HepG2 (cell line): ENCODE data around the gene CPA5. TPM values are rescaled to one million over a fixed set of nuclear protein-coding genes. Genes with fewer than 3 reads are reported as not detected.

ENCODE experiments used
- ATAC-seq: fragments of 200-7000 bp; cut with Tn5 transposase; 3 replicates; pipeline ENCODE4 v1.9.1; 2020; ENCODE audit warnings: mild to moderate bottlenecking, moderate library complexity
- BruUV-seq: library from RNA; stranded (reverse); fragments of 400-500 nt; replicated peaks from 2 replicates; lab custom pipeline; 2021; lab: Mats Ljungman, UMichigan
- CTCF ChIA-PET: fragments of 300-600 bp; formaldehyde crosslinking; extraction: SDS; loops from one replicate; lab custom pipeline; 2021; ENCODE audit warnings: low total read pairs, inconsistent platforms, low intra/inter-chr PET ratio; lab: Yijun Ruan, JAX
- POLR2A ChIA-PET: fragments of 350-600 bp; sonication (Branson Sonifier 250); formaldehyde crosslinking; loops from one replicate; lab custom pipeline; 2020; ENCODE audit warnings: antibody characterized with exemption, inconsistent platforms; lab: Yijun Ruan, JAX
- DNase-seq: peaks from one replicate; pipeline ENCODE4 v3.0.0-alpha.2; 2015; ENCODE audit warnings: low spot score
- FAIRE-seq: peaks from 3 replicates; lab custom pipeline; 2011; peaks lifted over from hg19 to GRCh38; lab: Jason Lieb, UNC
- H2AFZ ChIP-seq: one replicate; pipeline ENCODE4 v1.6.1; 2011; ENCODE audit warnings: low read length, inconsistent platforms
- H3K27ac ChIP-seq: fragments of 300-600 bp; 3 replicates; pipeline ENCODE4 v1.8.0; 2011; ENCODE audit warnings: mixed run types, mild to moderate bottlenecking, mixed read lengths, low read length, inconsistent platforms; ENCODE audit not compliant: insufficient read depth; ENCODE audit errors: extremely low read length
- H3K27me3 ChIP-seq, 2 experiments: fragments of 200-600 bp in 1 of 2; 2 replicates in 1 of 2; 3 replicates in 1 of 2; pipeline versions ENCODE4 v1.6.0 to v1.8.0; 2011; ENCODE audit warnings: low read length in 2 of 2, mild to moderate bottlenecking in 2 of 2, moderate library complexity in 2 of 2, inconsistent platforms in 1 of 2; ENCODE audit not compliant: insufficient read depth in 2 of 2, control insufficient read depth in 1 of 2
- H3K36me3 ChIP-seq, 2 experiments: fragments of 200-600 bp in 1 of 2; replicated peaks in 1 of 2; 2 replicates in 1 of 2; 3 replicates in 1 of 2; pipeline versions ENCODE4 v1.5.1 to v1.8.0; 2011; ENCODE audit warnings: low read length in 2 of 2, inconsistent platforms in 1 of 2; ENCODE audit not compliant: insufficient read depth in 2 of 2, control insufficient read depth in 1 of 2
- H3K4me1 ChIP-seq: 2 replicates; pipeline ENCODE4 v1.5.1; 2012; ENCODE audit warnings: low read length, inconsistent platforms; ENCODE audit not compliant: insufficient read depth
- H3K4me2 ChIP-seq: 2 replicates; pipeline ENCODE4 v1.6.0; 2011; ENCODE audit warnings: low read depth, low read length, inconsistent platforms
- H3K4me3 ChIP-seq, 3 experiments: fragments of 200-600 bp in 1 of 3; sonication (generic), shearing (Covaris generic) in 1 of 3; replicated peaks in 1 of 3; 2 replicates each; pipeline ENCODE4 v1.5.1; 2011 to 2016; ENCODE audit warnings: low read length in 3 of 3, inconsistent platforms in 2 of 3, low read depth in 2 of 3, mild to moderate bottlenecking in 2 of 3, control low read depth in 1 of 3, mixed read lengths in 1 of 3; ENCODE audit not compliant: insufficient read depth in 1 of 3
- H3K79me2 ChIP-seq: one replicate; pipeline ENCODE4 v1.6.1; 2011; ENCODE audit warnings: low read length, inconsistent platforms; ENCODE audit not compliant: insufficient read depth
- H3K9ac ChIP-seq: 2 replicates; pipeline ENCODE4 v1.6.0; 2011; ENCODE audit warnings: mild to moderate bottlenecking, low read depth, low read length, inconsistent platforms; ENCODE audit not compliant: insufficient read depth
- H3K9me3 ChIP-seq: 2 replicates; pipeline ENCODE4 v1.5.1; 2012; ENCODE audit warnings: mild to moderate bottlenecking, low read length
- H4K20me1 ChIP-seq: 2 replicates; pipeline ENCODE4 v1.6.0; 2011; ENCODE audit warnings: inconsistent platforms, mild to moderate bottlenecking, low read length, moderate library complexity; ENCODE audit not compliant: insufficient read depth
- CENPT ChIP-seq: sonication (generic); formaldehyde crosslinking; IDR thresholded peaks from 2 replicates; pipeline ENCODE4 v1.8.0; 2022; ENCODE audit warnings: low read depth, mild to moderate bottlenecking, moderate library complexity, missing genetic modification reagents
- HNRNPH1 ChIP-seq: fragments of 200-400 bp; formaldehyde crosslinking; optimal IDR thresholded peaks from 2 replicates; pipeline ENCODE3; 2017; ENCODE audit warnings: mild to moderate bottlenecking, low read depth, low read length
- JARID2 ChIP-seq: sonication (generic); formaldehyde crosslinking; IDR thresholded peaks from 2 replicates; pipeline ENCODE4 v1.8.1; 2023; ENCODE audit warnings: missing genetic modification reagents, inconsistent platforms; ENCODE audit not compliant: insufficient replicate concordance
- NRL ChIP-seq: sonication (generic); formaldehyde crosslinking; IDR thresholded peaks from 2 replicates; pipeline ENCODE4 v1.5.0; 2020; ENCODE audit warnings: missing genetic modification reagents, mild to moderate bottlenecking, moderate library complexity, borderline replicate concordance
- PHF8 ChIP-seq: sonication (generic); formaldehyde crosslinking; IDR thresholded peaks from 2 replicates; pipeline ENCODE4 v1.5.0; 2020; ENCODE audit warnings: missing genetic modification reagents
- POLR2AphosphoS2 ChIP-seq: IDR thresholded peaks from 2 replicates; pipeline ENCODE4 v1.6.1; 2011; ENCODE audit warnings: low read depth, low read length, improper control_type of control experiment
- RFX3 ChIP-seq: IDR thresholded peaks from 2 replicates; pipeline ENCODE4 v1.6.1; 2016; ENCODE audit warnings: missing biosample characterization, missing genetic modification reagents
- SMARCE1 ChIP-seq: fragments of 450-650 bp; IDR thresholded peaks from 2 replicates; pipeline ENCODE4 v1.6.1; 2017; ENCODE audit warnings: borderline replicate concordance
- SOX6 ChIP-seq, 2 experiments: fragments of 450-650 bp in 1 of 2; sonication (generic) in 1 of 2; formaldehyde crosslinking in 1 of 2; IDR thresholded peaks; 2 replicates each; pipeline versions ENCODE4 v1.4.0 to v1.6.1; 2017 to 2020; ENCODE audit warnings: antibody characterized with exemption in 1 of 2, mild to moderate bottlenecking in 1 of 2, missing genetic modification reagents in 1 of 2
- U2AF2 ChIP-seq: fragments of 200-400 bp; formaldehyde crosslinking; IDR thresholded peaks from 2 replicates; pipeline ENCODE4 v1.6.1; 2017; ENCODE audit warnings: low read depth, mild to moderate bottlenecking, low read length
- XBP1 ChIP-seq: sonication (generic); formaldehyde crosslinking; IDR thresholded peaks from 2 replicates; pipeline ENCODE4 v1.5.0; 2020; ENCODE audit warnings: missing genetic modification reagents
- ZMYM3 ChIP-seq: sonication (generic); formaldehyde crosslinking; IDR thresholded peaks from 2 replicates; pipeline ENCODE4 v1.5.1; 2020; ENCODE audit warnings: mild to moderate bottlenecking, missing genetic modification reagents
- ZNF746 ChIP-seq: sonication (generic); formaldehyde crosslinking; IDR thresholded peaks from 2 replicates; pipeline ENCODE4 v1.8.0; 2022; ENCODE audit warnings: mild to moderate bottlenecking, missing genetic modification reagents
- WGBS: methylation state at CpG from one replicate; pipeline ENCODE4 v1.1.6; 2017; ENCODE audit warnings: low lambda C conversion rate; 5-methylcytosine and 5-hydroxymethylcytosine counted together
- in situ Hi-C: cut with HindIII; loops from 2 replicates; pipeline ENCODE4 v1.10.0; 2017; ENCODE audit warnings: low pct_unique_long_range_greater_than_20kb; ENCODE audit not compliant: extremely low pct_ligation_motif_present
- intact Hi-C: fragments of 100-400 bp; cut with micrococcal nuclease; formaldehyde crosslinking; loops from one replicate; pipeline ENCODE4 v1.10.0; 2022; ENCODE audit not compliant: unreplicated experiment
- polyA plus RNA-seq, 8 experiments: library from polyadenylated mRNA; depleted of rRNA in 3 of 8; stranded (reverse) in 7 of 8; unstranded in 1 of 8; fragments of >200 nt; fragmentation: Illumina TruSeq in 4 of 8; extraction: Trizol in 4 of 8; gene quantifications; 2 replicates each; pipeline versions ENCODE4 v1.2.1 to v1.2.3, GENCODE V29; 2011 to 2016; ENCODE audit warnings: low read depth in 4 of 8, missing spikeins in 1 of 8, mixed read lengths in 1 of 8; ENCODE audit not compliant: insufficient read depth in 1 of 8
- total RNA-seq, 5 experiments: library from RNA; depleted of rRNA; stranded (reverse); fragments of >200 nt; fragmentation: Illumina TruSeq; extraction: Trizol; gene quantifications; 2 replicates each; pipeline ENCODE4 v1.2.3, GENCODE V29; 2016; ENCODE audit warnings: low read depth in 1 of 5
- TF ChIP-seq, protein P1 (sequence below): sonication (generic); formaldehyde crosslinking; IDR thresholded peaks from 2 replicates; pipeline ENCODE4 v1.4.0; 2020; ENCODE audit warnings: missing genetic modification reagents
- TF ChIP-seq, protein P2 (sequence below): sonication (generic); formaldehyde crosslinking; IDR thresholded peaks from 2 replicates; pipeline ENCODE4 v1.8.0; 2023; ENCODE audit warnings: mild to moderate bottlenecking, missing genetic modification reagents

The CPA5 gene
- total and polyA plus RNA-seq, 2 of the 13 experiments (the other 11 are each of a cell fraction or from before 2014, with no cell fraction given): 0.48 TPM; not detected in 1

DNA sequence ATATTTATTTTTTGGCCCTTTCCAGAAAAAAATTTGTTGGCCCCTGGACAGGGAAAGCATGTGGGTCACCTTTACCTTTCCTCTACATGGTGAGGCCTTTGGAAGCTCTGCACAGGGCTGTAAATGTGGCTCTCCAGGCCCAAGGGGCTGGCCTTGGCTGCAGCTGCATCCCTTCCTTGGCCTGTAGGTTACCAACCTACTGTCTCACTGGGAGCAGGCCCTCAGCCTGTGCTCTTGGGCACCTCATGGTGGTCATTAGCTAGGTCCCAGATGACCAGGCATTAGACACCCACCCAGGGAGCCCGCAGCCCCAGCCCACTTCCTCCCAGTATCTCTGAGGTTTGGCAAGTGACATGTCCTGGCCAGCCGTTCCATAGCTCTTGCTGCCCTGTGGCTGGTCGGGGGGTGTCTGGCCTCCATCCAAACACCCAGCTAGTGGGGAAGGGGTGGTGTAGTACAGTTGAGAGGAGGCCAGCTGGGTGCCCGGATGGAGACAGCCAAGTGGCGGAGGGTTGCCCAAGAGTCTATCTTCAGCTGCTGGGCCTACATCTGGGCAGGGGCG lies 7.1 kb upstream of the CPA5 start:
- Histone ChIP-seq H3K4me3 (no peak overlapping the region), H3K4me2 (no peak overlapping the region), H3K27ac (no peak overlapping the region), H3K79me2 (no peaks in the 10 kb centered on the region), H3K9ac (no peak overlapping the region), H2AFZ (no peak overlapping the region), H4K20me1 (no peaks in the 10 kb centered on the region), H3K4me1 (no peaks in the 10 kb centered on the region), H3K9me3 (no peaks in the 10 kb centered on the region), H3K27me3 (no peaks in the 10 kb centered on the region; a peak in 1 of 5 replicates), H3K36me3 (no peaks in the 10 kb centered on the region)
- DNase-seq (no peak), FAIRE-seq (no peak), ATAC-seq (peak; percentile 39; the same call in 2 of the 3 replicates)
- intact Hi-C loops: no loop called here
- in situ Hi-C loops: no loop called here
- ChIA-PET CTCF (no interaction called here), POLR2A (no interaction called here)
- WGBS: 83% methylated on average over 3 of the region's 6 CpGs
- TF ChIP-seq, protein P1, sequence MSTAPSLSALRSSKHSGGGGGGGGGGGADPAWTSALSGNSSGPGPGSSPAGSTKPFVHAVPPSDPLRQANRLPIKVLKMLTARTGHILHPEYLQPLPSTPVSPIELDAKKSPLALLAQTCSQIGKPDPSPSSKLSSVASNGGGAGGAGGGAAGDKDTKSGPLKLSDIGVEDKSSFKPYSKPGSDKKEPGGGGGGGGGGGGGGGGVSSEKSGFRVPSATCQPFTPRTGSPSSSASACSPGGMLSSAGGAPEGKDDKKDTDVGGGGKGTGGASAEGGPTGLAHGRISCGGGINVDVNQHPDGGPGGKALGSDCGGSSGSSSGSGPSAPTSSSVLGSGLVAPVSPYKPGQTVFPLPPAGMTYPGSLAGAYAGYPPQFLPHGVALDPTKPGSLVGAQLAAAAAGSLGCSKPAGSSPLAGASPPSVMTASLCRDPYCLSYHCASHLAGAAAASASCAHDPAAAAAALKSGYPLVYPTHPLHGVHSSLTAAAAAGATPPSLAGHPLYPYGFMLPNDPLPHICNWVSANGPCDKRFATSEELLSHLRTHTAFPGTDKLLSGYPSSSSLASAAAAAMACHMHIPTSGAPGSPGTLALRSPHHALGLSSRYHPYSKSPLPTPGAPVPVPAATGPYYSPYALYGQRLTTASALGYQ (CRISPR knock-in tag): no peak
- TF ChIP-seq ZNF746 (CRISPR knock-in tag) (no peak), PHF8 (CRISPR knock-in tag) (no peak), XBP1 (CRISPR knock-in tag) (no peak), POLR2AphosphoS2 (no peak), RFX3 (CRISPR knock-in tag) (no peak), HNRNPH1 (no peak), SMARCE1 (no peak), ZMYM3 (CRISPR knock-in tag) (no peak), CENPT (CRISPR knock-in tag) (no peak), NRL (CRISPR knock-in tag) (no peak), SOX6 (IDR thresholded peaks at IDR 0.05) (no peak), SOX6 (CRISPR knock-in tag; IDR thresholded peaks at IDR 0.05) (no peak), U2AF2 (no peak), JARID2 (CRISPR knock-in tag) (no peak)
- TF ChIP-seq, protein P2, sequence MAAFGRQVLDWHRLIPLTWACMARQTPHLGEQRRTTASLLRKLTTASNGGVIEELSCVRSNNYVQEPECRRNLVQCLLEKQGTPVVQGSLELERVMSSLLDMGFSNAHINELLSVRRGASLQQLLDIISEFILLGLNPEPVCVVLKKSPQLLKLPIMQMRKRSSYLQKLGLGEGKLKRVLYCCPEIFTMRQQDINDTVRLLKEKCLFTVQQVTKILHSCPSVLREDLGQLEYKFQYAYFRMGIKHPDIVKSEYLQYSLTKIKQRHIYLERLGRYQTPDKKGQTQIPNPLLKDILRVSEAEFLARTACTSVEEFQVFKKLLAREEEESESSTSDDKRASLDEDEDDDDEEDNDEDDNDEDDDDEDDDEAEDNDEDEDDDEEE (CRISPR knock-in tag): no peak
- BruUV-seq: no TSS peak
